Lung (tissue), 12 donors: Measurements from ENCODE around the gene ACCSL. TPM values are rescaled to one million over a fixed set of nuclear protein-coding genes. Genes with fewer than 3 reads are reported as not detected.

Source experiments
- ATAC-seq: fragments of 200-7000 bp; cut with Tn5 transposase; one replicate; pipeline ENCODE4 v1.9.1; 2020; ENCODE audit warnings: moderate number of reproducible peaks; ENCODE audit not compliant: insufficient read depth, low FRiP score
- DNase-seq, 3 donors: peaks; one replicate each; pipeline ENCODE4 v3.0.0-alpha.2; 2013 to 2017
- H3K27ac ChIP-seq, 2 donors: one replicate each; pipeline ENCODE4 v1.5.1; 2013; ENCODE audit warnings: mild to moderate bottlenecking in 2 of 2, moderate library complexity in 2 of 2, control low read depth in 1 of 2, inconsistent platforms in 1 of 2, low read depth in 1 of 2, low read length in 1 of 2
- H3K27me3 ChIP-seq, 3 donors: one replicate each; pipeline ENCODE4 v1.5.1; 2013; ENCODE audit warnings: low read length in 2 of 3; ENCODE audit not compliant: control insufficient read depth in 3 of 3, insufficient read depth in 3 of 3
- H3K36me3 ChIP-seq, 4 donors: one replicate each; pipeline ENCODE4 v1.5.1; 2013; ENCODE audit warnings: low read length in 4 of 4, mild to moderate bottlenecking in 1 of 4, moderate library complexity in 1 of 4; ENCODE audit not compliant: control insufficient read depth in 4 of 4, insufficient read depth in 4 of 4
- H3K4me1 ChIP-seq, 5 donors: one replicate each; pipeline ENCODE4 v1.5.1; 2013; ENCODE audit warnings: low read length in 5 of 5, mild to moderate bottlenecking in 2 of 5, moderate library complexity in 1 of 5; ENCODE audit not compliant: control insufficient read depth in 5 of 5, insufficient read depth in 5 of 5
- H3K4me3 ChIP-seq: one replicate; pipeline ENCODE4 v1.5.1; 2013; ENCODE audit warnings: mild to moderate bottlenecking, control low read depth, moderate library complexity
- H3K9ac ChIP-seq, 2 donors: one replicate each; pipeline ENCODE4 v1.5.1; 2013; ENCODE audit warnings: low read length in 2 of 2, control low read depth in 1 of 2; ENCODE audit not compliant: insufficient read depth in 1 of 2
- H3K9me3 ChIP-seq, 4 donors: one replicate each; pipeline ENCODE4 v1.5.1; 2013; ENCODE audit warnings: low read length in 3 of 4, mild to moderate bottlenecking in 1 of 4, moderate library complexity in 1 of 4; ENCODE audit not compliant: control insufficient read depth in 4 of 4, insufficient read depth in 3 of 4
- CTCF ChIP-seq: IDR thresholded peaks from 2 replicates; pipeline ENCODE4 v1.5.1; 2012; ENCODE audit warnings: mild to moderate bottlenecking; ENCODE audit errors: control extremely low read depth, extremely low read depth
- WGBS, 2 donors: extraction: QIAGEN DNeasy Blood & Tissue Kit; methylation state at CpG; one replicate each; pipeline ENCODE4 v1.1.7; 2013; 5-methylcytosine and 5-hydroxymethylcytosine counted together
- polyA plus RNA-seq, 2 donors: library from polyadenylated mRNA; stranded (reverse); fragments of 200-250 nt; gene quantifications; one replicate each; pipeline ENCODE4 v1.2.1, GENCODE V29; 2013
- total RNA-seq, 2 donors: library from RNA; depleted of rRNA in 1 of 2; stranded (reverse); fragments of >200 nt in 1 of 2; gene quantifications; one replicate each; pipeline ENCODE4 v1.2.1, GENCODE V29; 2014 to 2021
- donor health status: control.
- donor health status: control.
- donor health status: Bipolar disorder and iron deficiency.
- donor health status: healthy.
- donor health status: DM: yes; HTN: yes; CAD: no.

ACCSL gene
- total and polyA plus RNA-seq, 4 donors, result 0.02 to 0.14 TPM; not detected in 2

- ATAC-seq, result no peak
- 93 to 98% methylated on average over 5 of the region's 5 CpGs for WGBS, 2 donors
- Histone ChIP-seq H3K9me3 (no peaks in the 10 kb centered on the region), H3K27ac (no peak overlapping the region), H3K4me3 (no peak overlapping the region), H3K27me3 (no peaks in the 10 kb centered on the region), H3K36me3 (peaks cover 0 to 25% (median 7%) of the 10 kb centered on the region in 4 donors), H3K9ac (no peak overlapping the region), H3K4me1 (peaks cover 0 to 2% (median 0%) of the 10 kb centered on the region in 5 donors)
- no peak for TF ChIP-seq CTCF
- no peak for DNase-seq
Measured at GRCh38 chr11:44078794-44079193, 31.0 kb downstream of the ACCSL start.

DNA sequence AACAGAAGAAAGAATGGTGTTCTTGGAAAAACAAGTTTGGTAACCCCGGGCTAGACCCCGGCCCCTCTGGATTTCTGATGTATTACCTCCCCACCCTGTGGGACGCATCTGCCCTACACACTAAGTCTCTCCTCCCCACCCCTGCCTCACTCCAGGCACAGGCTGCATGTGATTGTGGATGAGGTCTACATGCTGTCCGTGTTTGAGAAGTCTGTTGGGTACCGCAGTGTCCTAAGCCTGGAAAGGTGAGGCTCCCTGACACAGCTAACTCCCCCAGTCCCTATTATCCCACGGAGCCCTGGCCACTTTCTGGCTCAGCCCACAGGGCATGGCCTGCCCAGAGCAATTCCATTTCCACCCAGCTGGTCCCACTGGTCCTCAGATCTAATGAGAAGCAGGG lies 31.6 kb downstream of the ACCSL start:
- WGBS, 2 donors, result 85 to 91% methylated on average over 6 of the region's 6 CpGs
- peaks cover 0 to 26% (median 6%) of the 10 kb centered on the region in 4 donors for H3K36me3 ChIP-seq
- no peak overlapping the region for H3K27ac ChIP-seq
- no peaks in the 10 kb centered on the region for H3K9me3 ChIP-seq
- no peak overlapping the region for H3K4me3 ChIP-seq
- DNase-seq, result no peak
- no peak for ATAC-seq
- no peak for TF ChIP-seq CTCF
- H3K4me1 ChIP-seq, result peaks cover 0 to 2% (median 0%) of the 10 kb centered on the region in 5 donors
- H3K9ac ChIP-seq, result no peak overlapping the region
- H3K27me3 ChIP-seq, result no peaks in the 10 kb centered on the region

- WGBS, 2 donors, result 88 to 89% methylated on average over 9 of the region's 9 CpGs
- H3K27me3 ChIP-seq, result no peaks in the 10 kb centered on the region
- H3K9me3 ChIP-seq, result no peaks in the 10 kb centered on the region
- ATAC-seq (no peak), DNase-seq (no peak)
- H3K4me1 ChIP-seq, result no peaks in the 10 kb centered on the region
- H3K9ac ChIP-seq, result no peak overlapping the region
- peaks cover 0 to 20% (median 6%) of the 10 kb centered on the region in 4 donors for H3K36me3 ChIP-seq
- no peak overlapping the region for H3K4me3 ChIP-seq
- no peak overlapping the region for H3K27ac ChIP-seq
- no peak for TF ChIP-seq CTCF
Measured at GRCh38 chr11:44080951-44081350, 33.2 kb downstream of the ACCSL start.

GRCh38 chr11:44082645-44083044 lies 34.9 kb downstream of the ACCSL start:
- H3K27ac ChIP-seq, result no peak overlapping the region
- H3K9me3 ChIP-seq, result no peaks in the 10 kb centered on the region
- H3K27me3 ChIP-seq, result no peaks in the 10 kb centered on the region
- no peak for TF ChIP-seq CTCF
- no peak for DNase-seq
- H3K4me3 ChIP-seq, result no peak overlapping the region
- no peak overlapping the region for H3K9ac ChIP-seq
- no peaks in the 10 kb centered on the region for H3K4me1 ChIP-seq
- peaks cover 0 to 17% (median 5%) of the 10 kb centered on the region in 4 donors for H3K36me3 ChIP-seq
- WGBS, 2 donors, result 97 to 98% methylated on average over 4 of the region's 4 CpGs
- no peak for ATAC-seq
